ENCODE measurements around the gene PRPF38B.

PRPF38B gene

DNA sequence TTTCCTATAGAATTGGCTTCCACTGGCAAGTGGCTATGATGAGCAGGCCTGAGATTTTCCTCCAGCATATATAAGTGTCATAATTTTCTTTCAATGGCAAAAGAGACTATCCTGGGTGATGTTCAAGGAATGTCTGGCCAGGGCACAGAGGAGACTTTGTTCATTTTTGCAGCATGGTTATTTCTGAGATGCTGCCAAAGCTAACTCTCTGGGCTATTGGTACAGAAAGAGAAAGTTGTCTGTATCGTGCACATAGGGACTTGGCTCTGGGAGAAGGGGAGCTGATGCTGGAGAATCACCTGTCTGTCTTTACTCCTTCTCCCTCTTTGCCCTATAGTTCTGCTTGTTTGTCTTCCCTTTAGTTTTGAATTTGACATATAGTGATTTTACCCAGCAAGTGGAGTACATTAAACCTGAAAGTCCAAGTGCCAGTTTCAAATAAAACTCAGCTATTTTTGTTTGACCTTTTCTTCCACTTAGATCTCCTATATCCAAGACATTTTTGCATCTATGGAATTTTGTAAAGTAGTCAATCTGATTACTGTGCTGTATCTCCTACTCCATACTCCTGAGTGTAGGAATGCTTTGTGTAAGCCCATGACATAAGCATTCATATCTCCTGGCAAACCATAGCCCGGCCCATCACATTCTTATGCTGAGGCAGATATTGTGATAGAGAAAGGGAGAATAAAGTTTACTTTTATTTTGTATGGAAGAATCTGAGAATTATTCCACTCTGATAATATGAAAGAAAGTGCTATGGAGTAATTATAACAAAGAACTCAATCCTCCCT is 24.5 kb downstream of the PRPF38B start:
- in situ Hi-C loops (cut with MboI; ENCODE audit: low sequenced_read_pairs): no loop called here

DNA sequence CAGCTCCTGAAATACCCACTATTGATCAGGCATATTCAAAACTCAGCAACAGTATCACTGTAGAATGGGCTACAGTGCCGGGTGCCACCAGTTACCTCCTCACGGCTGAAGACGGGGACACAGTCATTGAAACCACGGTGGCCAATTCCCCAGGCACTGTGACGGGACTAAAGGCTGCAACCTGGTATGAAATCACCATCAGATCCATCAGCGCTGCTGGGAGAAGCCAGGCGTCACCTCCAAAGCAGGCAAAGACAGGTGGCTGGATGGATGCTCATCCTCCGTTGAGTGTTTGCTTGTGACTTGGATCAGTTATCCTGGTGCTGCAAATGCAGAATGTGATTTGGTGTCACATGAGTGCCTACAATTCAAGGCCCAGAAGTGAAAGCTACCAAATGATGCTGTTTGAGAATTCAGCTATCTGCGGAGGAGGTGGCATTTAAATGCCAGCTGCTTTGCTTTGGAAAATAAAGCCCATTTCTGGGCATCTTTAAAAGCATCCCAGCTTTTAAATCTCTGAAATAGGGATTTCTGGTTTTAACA is 25.7 kb downstream of the PRPF38B start:
- in situ Hi-C loops (cut with MboI; ENCODE audit: low sequenced_read_pairs): no loop called here

- in situ Hi-C loops (cut with MboI; ENCODE audit: low sequenced_read_pairs): no loop called here
These were observed 27.0 kb downstream of the PRPF38B start for GRCh38 chr1:108718927-108719655.

- in situ Hi-C loops (cut with MboI; ENCODE audit: low sequenced_read_pairs): no loop called here
These were observed 27.7 kb downstream of the PRPF38B start for GRCh38 chr1:108719656-108720435.

GRCh38 chr1:108722292-108722691 is 30.2 kb downstream of the PRPF38B start:
- in situ Hi-C loops (cut with MboI; ENCODE audit: low sequenced_read_pairs): no loop called here

GRCh38 chr1:108725906-108726305 is 33.8 kb downstream of the PRPF38B start:
- in situ Hi-C loops (cut with MboI; ENCODE audit: low sequenced_read_pairs): no loop called here

GRCh38 chr1:108728327-108728923 is 36.3 kb downstream of the PRPF38B start:
- in situ Hi-C loops (cut with MboI; ENCODE audit: low sequenced_read_pairs): no loop called here

DNA sequence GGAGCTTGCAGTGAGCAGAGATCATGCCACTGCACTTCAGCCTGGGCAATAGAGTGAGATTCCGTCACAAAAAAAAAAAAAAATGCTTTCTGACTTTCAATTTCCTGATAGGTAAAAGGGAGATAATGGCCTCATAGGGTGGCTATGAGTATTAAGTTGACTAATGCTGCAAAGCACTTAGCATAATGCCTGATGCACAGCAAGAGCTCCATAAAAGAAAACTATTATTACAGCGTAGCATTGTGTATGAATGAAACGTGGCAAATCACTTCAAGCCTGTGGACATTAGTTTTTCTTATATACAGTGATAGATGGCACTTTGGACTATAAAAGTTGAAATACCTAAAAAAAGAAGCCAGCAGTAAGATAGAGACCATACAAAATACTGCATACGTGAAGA is 37.4 kb downstream of the PRPF38B start:
- in situ Hi-C loops (cut with MboI; ENCODE audit: low sequenced_read_pairs): no loop called here

- in situ Hi-C loops (cut with MboI; ENCODE audit: low sequenced_read_pairs): no loop called here
These were observed 40.3 kb downstream of the PRPF38B start for GRCh38 chr1:108732398-108732797.

DNA sequence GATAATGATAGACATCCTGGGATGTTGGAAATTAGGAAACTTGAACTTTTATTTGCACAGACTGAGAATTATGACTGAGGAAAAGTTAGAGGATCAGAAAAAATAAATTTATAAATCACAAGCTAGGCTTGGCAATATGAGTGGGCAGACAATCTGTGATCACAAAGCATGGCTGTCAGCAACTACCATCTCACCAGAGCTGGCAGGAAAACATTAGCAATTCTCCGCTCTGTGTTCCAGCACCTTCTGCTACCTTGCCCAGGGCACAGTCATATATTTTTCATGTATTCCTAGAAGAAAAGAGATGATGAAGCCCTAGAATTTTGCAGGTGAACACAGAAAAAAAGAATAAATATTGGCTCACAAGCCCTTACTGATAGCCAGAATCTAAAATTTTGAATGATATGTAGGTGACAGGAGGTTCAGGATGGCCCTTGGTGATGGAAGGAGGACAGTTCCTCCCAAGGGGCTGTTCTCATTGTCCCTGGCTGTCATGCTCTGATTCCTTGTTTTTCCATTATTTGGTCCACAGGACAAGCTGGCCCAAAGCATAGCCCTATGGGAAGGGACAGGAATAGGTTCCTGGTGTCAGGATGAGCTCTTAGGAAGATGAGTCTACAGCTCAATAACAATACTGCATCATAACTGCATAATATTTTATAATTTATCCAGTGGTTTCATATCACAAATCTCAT is 42.2 kb downstream of the PRPF38B start:
- in situ Hi-C loops (cut with MboI; ENCODE audit: low sequenced_read_pairs): no loop called here

- in situ Hi-C loops (cut with MboI; ENCODE audit: low sequenced_read_pairs): no loop called here
These were observed 50.1 kb downstream of the PRPF38B start for GRCh38 chr1:108742253-108742652.

GRCh38 chr1:108745980-108746381 is 53.9 kb downstream of the PRPF38B start:
- in situ Hi-C loops (cut with MboI; ENCODE audit: low sequenced_read_pairs): no loop called here

DNA sequence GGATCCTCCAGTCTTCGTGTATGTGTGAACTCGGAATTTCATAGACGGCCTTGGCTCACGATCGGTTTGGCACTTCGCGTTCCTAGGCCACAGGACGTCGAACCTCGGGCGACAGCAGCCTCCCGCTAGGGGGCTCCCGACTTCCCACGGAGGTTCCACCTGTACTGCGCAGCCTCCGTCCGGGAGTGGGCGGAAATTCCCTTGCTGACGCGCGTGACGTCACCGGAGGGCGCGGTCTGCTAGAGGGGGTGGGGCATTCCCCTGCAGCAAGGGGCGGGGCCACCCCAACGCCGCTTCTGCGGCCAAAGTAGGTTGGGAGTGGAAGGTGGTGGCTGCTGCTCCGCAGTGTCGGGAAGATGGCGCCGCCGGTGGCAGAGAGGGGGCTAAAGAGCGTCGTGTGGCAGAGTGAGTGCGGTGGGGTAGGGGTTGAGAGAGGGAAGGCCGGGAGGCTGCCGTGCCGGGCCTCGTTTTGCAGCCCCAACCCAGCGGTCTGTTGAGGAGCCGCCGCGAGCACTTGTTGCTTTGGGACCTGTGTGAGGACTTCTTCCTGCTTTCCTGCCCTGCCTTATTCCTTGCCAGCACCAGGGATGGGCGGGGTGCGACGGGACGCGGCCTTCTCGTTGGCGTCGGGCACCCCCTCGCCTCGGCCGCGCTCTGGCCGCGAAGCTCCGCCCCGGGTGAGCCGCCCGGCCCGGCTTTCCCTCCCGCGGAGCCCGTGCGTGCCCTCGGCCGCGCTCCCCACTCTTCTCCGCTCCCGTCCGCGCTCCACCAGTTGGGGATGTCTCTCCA is 54.5 kb downstream of the PRPF38B start, which contains the start of gene STXBP3:
TSS of gene STXBP3 (plus strand) at position 293 of the 789 bp plus-strand sequence. CDS start at position 357, 64 bp downstream.
- in situ Hi-C loops (cut with MboI; ENCODE audit: low sequenced_read_pairs): no loop called here

- in situ Hi-C loops (cut with MboI; ENCODE audit: low sequenced_read_pairs): no loop called here
These were observed 55.2 kb downstream of the PRPF38B start for GRCh38 chr1:108747171-108747850.

DNA sequence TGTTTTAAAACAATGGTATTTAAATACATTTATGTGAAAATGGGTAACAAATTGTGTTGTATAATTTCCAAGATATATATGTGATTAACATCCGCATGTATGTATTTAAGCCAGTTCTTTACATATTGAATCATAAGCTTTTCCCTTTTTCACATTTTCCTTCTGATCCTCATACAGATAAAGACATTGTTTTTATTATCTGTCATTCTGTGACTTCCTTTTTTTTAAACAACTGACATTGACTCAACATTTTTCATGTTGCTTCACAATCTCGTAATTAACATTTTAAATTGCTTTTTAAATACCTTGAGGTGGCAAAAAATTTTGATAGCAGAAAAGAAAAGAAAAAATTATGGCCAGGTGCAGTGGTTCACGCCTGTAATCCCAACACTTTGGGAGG is 55.8 kb downstream of the PRPF38B start:
- in situ Hi-C loops (cut with MboI; ENCODE audit: low sequenced_read_pairs): no loop called here

DNA sequence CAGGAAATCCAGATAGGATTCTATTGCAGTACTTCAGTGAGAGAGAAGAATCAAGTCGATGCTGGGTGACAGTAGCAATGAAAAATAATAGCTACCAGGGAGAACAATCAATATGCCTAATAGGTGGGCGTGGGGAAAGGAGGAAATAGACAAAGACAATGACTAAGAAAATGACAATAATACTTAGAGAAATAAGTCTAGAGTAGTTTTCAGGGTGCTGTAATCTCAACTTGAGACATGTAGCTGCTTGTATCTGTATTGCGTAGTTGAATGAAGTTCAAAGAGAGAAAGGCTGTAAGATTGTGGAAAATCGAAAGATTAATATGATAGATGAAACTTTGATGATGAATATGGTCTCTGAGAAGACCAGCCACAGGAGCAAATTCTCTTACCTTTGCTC is 57.0 kb downstream of the PRPF38B start:
- in situ Hi-C loops (cut with MboI; ENCODE audit: low sequenced_read_pairs): no loop called here

DNA sequence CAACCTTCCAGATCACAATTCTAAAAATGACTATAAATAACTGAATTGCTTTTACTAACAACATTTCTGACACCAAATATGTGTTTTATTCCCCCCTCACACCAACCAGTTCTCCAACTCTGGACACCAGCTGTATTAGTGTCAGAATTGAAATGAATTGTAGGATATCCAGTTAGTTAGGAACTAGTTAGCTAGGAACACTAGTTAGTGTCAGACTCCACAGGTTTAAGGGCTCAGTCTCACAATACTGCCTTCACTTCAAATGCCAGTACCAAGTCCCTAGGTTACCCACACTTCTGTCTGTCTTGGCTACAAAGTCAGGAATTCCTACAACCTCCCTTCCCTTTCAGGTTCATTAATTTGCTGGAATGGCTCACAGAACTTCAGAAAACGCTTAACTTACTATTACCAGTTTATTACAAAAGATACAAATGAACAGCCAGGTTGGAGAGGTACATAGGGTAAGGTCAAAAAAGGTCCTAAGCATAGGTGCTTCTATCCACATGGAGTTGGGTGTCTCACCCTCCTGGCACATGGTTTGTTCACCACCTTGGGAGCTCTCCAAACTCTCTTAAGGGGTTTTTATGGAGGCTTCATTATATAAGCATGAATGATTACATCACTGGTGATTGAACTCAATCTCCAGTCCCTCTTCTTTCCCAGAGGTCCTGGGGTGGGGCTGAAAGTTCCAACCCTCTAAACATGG is 58.5 kb downstream of the PRPF38B start:
- in situ Hi-C loops (cut with MboI; ENCODE audit: low sequenced_read_pairs): no loop called here
